Adipocyte (in vitro differentiated cells): ENCODE data around the gene LTA.

Experiments used
- DNase-seq: peaks from one replicate; pipeline ENCODE4 v3.0.0-alpha.2; 2015; ENCODE audit warnings: low read depth
- H3K27me3 ChIP-seq: replicated peaks from 2 replicates; pipeline ENCODE4 v1.7.0; 2013; ENCODE audit warnings: mild to moderate bottlenecking, low read length, moderate library complexity; ENCODE audit not compliant: control insufficient read depth, insufficient read depth
- H3K36me3 ChIP-seq: 2 replicates; pipeline ENCODE4 v1.7.0; 2013; ENCODE audit warnings: low read length, mild to moderate bottlenecking, moderate library complexity; ENCODE audit not compliant: control insufficient read depth, insufficient read depth, severe bottlenecking
- H3K4me1 ChIP-seq: 2 replicates; pipeline ENCODE4 v1.7.0; 2013; ENCODE audit warnings: mild to moderate bottlenecking, low read length, moderate library complexity; ENCODE audit not compliant: control insufficient read depth, insufficient read depth
- H3K4me3 ChIP-seq: 2 replicates; pipeline ENCODE4 v1.7.0; 2013; ENCODE audit warnings: mild to moderate bottlenecking, low read length, moderate library complexity
- H3K9ac ChIP-seq: 2 replicates; pipeline ENCODE4 v1.7.0; 2013; ENCODE audit warnings: mild to moderate bottlenecking, low read length, moderate library complexity
- H3K9me3 ChIP-seq: 2 replicates; pipeline ENCODE4 v1.7.0; 2013; ENCODE audit warnings: mild to moderate bottlenecking, low read length, moderate library complexity; ENCODE audit not compliant: control insufficient read depth

LTA gene

GRCh38 chr6:31607317-31607716 is 35.2 kb downstream of the LTA start:
- H3K4me3 ChIP-seq, result no peak overlapping the region
- no peaks in the 10 kb centered on the region for H3K9me3 ChIP-seq
- H3K4me1 ChIP-seq, result no peaks in the 10 kb centered on the region
- no peak for DNase-seq
- no peaks in the 10 kb centered on the region for H3K27me3 ChIP-seq
- H3K36me3 ChIP-seq, result no peaks in the 10 kb centered on the region
- H3K9ac ChIP-seq, result no peak overlapping the region

- Histone ChIP-seq H3K9me3 (no peaks in the 10 kb centered on the region), H3K9ac (no peak overlapping the region), H3K27me3 (no peaks in the 10 kb centered on the region), H3K4me1 (no peaks in the 10 kb centered on the region), H3K4me3 (no peak overlapping the region), H3K36me3 (no peaks in the 10 kb centered on the region)
- DNase-seq, result no peak
Measured at GRCh38 chr6:31609519-31610406, 37.7 kb downstream of the LTA start.

- H3K9ac ChIP-seq, result no peak overlapping the region
- DNase-seq, result peak; percentile 24
- no peaks in the 10 kb centered on the region for H3K9me3 ChIP-seq
- no peaks in the 10 kb centered on the region for H3K4me1 ChIP-seq
- no peaks in the 10 kb centered on the region for H3K36me3 ChIP-seq
- H3K27me3 ChIP-seq, result no peaks in the 10 kb centered on the region
- no peak overlapping the region for H3K4me3 ChIP-seq
Measured at GRCh38 chr6:31610968-31611367, 38.9 kb downstream of the LTA start.

GRCh38 chr6:31614075-31614619 is 42.1 kb downstream of the LTA start:
- H3K27me3 ChIP-seq, result no peaks in the 10 kb centered on the region
- no peak overlapping the region for H3K9ac ChIP-seq
- no peaks in the 10 kb centered on the region for H3K4me1 ChIP-seq
- no peak overlapping the region for H3K4me3 ChIP-seq
- H3K36me3 ChIP-seq, result no peaks in the 10 kb centered on the region
- H3K9me3 ChIP-seq, result no peaks in the 10 kb centered on the region
- no peak for DNase-seq

- Histone ChIP-seq H3K36me3 (no peaks in the 10 kb centered on the region), H3K9me3 (no peaks in the 10 kb centered on the region), H3K27me3 (no peaks in the 10 kb centered on the region), H3K4me1 (no peaks in the 10 kb centered on the region), H3K9ac (no peak within 1 kb of the TSS), H3K4me3 (no peak within 1 kb of the TSS)
- DNase-seq, result no peak
Measured at GRCh38 chr6:31614684-31615578, 42.8 kb downstream of the LTA start, which contains the start of gene AIF1. AIF1 (plus strand) TSS chr6:31615234; CDS start chr6:31615330, 96 bp downstream.

- H3K4me3 ChIP-seq, result no peak overlapping the region
- H3K27me3 ChIP-seq, result no peaks in the 10 kb centered on the region
- H3K36me3 ChIP-seq, result no peaks in the 10 kb centered on the region
- no peak for DNase-seq
- no peaks in the 10 kb centered on the region for H3K4me1 ChIP-seq
- no peaks in the 10 kb centered on the region for H3K9me3 ChIP-seq
- no peak overlapping the region for H3K9ac ChIP-seq
Measured at GRCh38 chr6:31615748-31616147, 43.7 kb downstream of the LTA start.

- H3K27me3 ChIP-seq, result no peaks in the 10 kb centered on the region
- no peak for DNase-seq
Measured at GRCh38 chr6:31617010-31617409, 44.9 kb downstream of the LTA start.

GRCh38 chr6:31619805-31620585 is 47.9 kb downstream of the LTA start:
- Histone ChIP-seq H3K36me3 (peaks cover 24% of the 10 kb centered on the region), H3K4me3 (peak overlapping the region; percentile 84), H3K4me1 (peaks cover 18% of the 10 kb centered on the region), H3K9me3 (no peaks in the 10 kb centered on the region), H3K9ac (peak overlapping the region; percentile 87), H3K27me3 (no peaks in the 10 kb centered on the region)
- peak; percentile 99 for DNase-seq

More at GRCh38 chr6:31617010-31617409, 44.9 kb downstream of the LTA start:
- Histone ChIP-seq H3K9ac (no peak overlapping the region), H3K4me3 (no peak overlapping the region), H3K4me1 (peaks cover 7% of the 10 kb centered on the region), H3K36me3 (no peaks in the 10 kb centered on the region), H3K9me3 (no peaks in the 10 kb centered on the region)

GRCh38 chr6:31620586-31621319 is 48.7 kb downstream of the LTA start, which contains the start of gene PRRC2A:
PRRC2A (plus strand) TSS chr6:31620715; CDS start chr6:31622790, 2,075 bp downstream.
- peak within 1 kb of the TSS; percentile 99 for H3K9ac ChIP-seq
- DNase-seq, result peak; percentile 83

GRCh38 chr6:31621320-31621939 is 49.3 kb downstream of the LTA start:
- peak overlapping the region; percentile 99 for H3K9ac ChIP-seq
- DNase-seq, result peak; percentile 38
- H3K9me3 ChIP-seq, result no peaks in the 10 kb centered on the region
- peak overlapping the region; percentile 98 for H3K4me3 ChIP-seq
- peaks cover 18% of the 10 kb centered on the region for H3K4me1 ChIP-seq
- H3K36me3 ChIP-seq, result peaks cover 38% of the 10 kb centered on the region
- no peaks in the 10 kb centered on the region for H3K27me3 ChIP-seq

More at GRCh38 chr6:31620586-31621319, 48.7 kb downstream of the LTA start, which contains the start of gene PRRC2A:
- Histone ChIP-seq H3K27me3 (no peaks in the 10 kb centered on the region), H3K9me3 (no peaks in the 10 kb centered on the region), H3K36me3 (peaks cover 31% of the 10 kb centered on the region), H3K4me1 (peaks cover 18% of the 10 kb centered on the region), H3K4me3 (peak within 1 kb of the TSS; percentile 98)
